GM18508 (cell line): Measurements from ENCODE around the gene PDE8B.
"Not testable (repeated sequence)": the region's sequence is repeated elsewhere in the genome, so short reads cannot be mapped to it uniquely, and the experiment has no call there.

Experiments
- ATAC-seq: cut with Tn5 transposase; IDR thresholded peaks from one replicate; pipeline ENCODE4 v1.9.1; 2021; ENCODE audit warnings: moderate number of reproducible peaks; ENCODE audit not compliant: insufficient read depth, unreplicated experiment

Gene PDE8B

DNA sequence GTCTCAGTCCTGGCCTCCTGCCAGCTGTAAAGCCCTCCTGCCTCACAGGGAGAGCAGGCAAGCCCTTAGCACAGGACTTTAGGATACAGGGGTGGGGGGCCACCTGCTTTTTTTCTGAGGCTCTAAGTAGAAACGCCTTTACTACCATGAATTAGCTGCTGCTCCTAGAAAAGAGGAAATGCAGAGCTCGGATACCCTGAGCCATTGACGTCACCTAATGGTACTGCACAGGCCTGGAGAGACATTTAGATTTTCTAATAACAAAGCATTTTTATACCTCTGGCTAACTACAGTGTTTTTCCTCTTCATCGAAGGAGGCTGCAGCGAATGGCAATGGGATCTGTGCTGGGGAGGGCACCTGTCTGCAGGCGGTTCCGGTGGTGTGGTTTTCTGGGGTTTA lies 144.6 kb downstream of the PDE8B start:
- no peak for ATAC-seq

DNA sequence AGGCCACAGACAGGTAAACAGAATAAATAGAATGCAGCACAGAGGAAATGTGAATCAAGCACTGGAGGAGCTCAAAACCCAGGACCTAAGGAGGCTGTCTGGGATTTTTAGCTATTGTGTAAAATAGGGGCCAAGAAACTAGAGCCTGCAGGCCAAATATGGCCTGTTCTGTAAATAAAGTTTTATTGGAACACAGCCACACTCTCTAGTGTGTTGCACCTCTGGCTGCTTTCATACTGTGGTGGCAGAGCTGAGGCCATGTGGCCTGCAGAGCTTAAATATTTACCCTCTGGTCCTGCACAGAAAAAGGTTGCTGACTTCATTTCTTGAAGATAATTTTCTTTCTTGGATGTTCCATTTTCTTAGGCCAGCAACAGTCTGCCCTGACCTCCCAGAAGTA lies 145.3 kb downstream of the PDE8B start:
- ATAC-seq = no peak

DNA sequence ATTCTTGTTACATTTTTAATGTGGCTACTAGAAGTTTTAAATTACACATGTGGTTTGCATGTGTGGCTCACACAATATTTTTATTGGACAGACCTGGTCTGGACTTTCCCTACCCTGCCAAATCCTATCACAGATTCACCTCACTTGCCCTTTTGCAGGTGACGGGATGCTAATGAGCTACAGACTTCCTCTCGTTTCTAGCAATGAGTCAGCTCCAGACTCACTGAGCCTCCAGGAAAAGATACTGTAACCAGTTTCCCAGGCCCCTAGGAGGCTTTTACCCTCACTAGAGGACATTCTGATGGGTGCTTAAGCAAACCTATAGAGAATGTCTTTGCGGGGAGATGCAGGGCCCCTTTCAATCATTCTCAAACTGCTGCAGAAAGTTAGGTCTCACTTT lies 146.3 kb downstream of the PDE8B start:
- ATAC-seq = peak; percentile 93

DNA sequence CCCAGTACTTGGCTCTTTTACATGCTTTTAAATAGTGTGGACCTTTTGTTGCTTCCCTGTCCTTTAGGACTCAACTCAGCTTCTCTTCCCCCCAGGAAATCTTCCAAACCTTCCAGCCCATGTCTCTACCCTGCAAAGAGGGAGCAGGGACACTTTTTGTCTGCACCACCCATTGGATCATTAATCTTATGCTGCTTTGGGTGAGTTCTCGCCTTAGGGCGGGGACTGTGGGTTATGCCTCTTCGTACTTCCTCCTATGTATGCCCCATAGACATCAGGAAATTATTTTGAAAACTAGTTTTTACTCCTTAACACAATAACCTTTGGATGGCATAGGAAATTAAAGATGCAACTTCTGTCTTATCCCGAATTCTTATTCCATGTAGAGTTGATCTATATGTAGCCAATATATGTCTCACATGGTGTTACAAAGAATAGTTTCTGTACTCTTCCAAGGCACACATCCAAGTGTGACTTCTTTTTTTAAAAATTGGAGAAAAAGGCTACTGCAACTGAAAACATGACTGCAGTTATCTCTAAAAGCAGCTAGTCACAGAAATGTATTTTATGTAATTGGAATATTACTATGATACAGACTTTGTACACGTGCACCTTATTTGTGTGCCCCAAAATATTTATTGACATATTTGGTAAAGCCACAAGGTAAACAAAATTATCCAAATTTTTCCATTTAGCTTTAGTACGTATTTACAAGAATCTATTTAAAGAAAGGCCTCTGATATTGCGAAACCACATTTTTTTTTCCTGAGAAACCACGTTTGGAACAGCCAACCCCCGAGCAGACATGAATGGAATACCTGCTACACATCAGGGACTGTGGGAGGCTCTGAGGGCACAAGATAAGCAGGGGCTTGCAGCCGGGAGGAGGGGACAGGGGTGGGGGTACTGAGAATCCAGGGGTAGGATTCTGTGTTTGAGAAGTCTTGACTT lies 148.1 kb downstream of the PDE8B start:
- no peak for ATAC-seq

DNA sequence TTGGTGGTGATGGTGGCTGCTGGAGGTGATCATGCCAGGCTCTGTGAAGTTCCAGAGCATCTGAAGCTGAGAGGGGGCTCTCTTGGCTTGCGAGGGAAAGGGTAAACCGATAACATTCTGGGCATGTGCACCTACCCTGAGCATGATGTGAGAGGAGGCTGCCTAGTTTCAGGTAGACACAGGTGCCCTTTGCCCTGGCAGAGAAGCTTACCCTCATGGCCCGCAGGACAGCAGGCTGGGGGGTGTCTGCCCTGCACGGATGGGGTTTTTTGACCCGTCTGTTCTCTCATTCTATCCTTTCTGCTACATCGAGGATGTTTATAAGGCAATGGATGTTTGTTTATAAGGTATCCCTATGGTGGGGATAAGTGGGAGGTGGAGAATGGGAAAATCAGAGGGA lies 148.8 kb downstream of the PDE8B start:
- ATAC-seq = no peak

DNA sequence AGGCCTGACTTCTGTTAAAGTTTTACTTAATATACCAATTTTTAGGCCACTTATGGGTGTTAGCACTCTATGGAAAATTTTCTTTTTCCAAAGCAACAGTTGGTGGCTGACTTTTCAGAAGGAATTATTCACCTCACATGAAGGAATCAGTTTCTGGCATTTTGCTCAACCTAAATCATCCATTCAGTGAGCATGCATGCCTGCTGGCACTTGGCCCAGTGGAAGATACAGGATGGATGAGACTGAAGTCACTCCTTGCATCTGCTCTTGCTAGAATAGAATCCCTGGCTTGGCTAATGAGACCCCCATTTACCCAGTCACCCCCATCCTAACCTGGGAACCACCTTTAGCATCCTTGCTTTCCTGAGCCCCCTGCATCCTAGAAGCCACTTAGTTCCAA lies 149.9 kb downstream of the PDE8B start:
- no peak for ATAC-seq

DNA sequence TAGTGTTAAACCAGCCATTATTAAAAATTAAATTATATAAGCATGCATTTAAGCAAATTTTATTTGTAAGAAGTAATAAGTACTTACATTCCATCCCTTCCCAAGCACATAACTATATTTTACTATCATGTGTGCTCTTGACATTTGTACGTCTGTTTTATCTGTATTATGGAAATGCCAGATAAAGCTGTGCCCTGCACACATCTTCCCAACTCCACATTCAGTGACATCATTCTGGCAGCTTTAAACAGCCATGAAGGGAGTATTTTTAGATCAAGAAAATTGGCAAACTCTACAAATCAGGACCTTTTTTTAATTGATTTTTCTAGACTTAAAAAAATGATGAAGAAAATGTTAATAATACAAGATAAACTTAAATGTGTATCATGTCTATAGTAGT lies 150.5 kb downstream of the PDE8B start:
- no peak for ATAC-seq

DNA sequence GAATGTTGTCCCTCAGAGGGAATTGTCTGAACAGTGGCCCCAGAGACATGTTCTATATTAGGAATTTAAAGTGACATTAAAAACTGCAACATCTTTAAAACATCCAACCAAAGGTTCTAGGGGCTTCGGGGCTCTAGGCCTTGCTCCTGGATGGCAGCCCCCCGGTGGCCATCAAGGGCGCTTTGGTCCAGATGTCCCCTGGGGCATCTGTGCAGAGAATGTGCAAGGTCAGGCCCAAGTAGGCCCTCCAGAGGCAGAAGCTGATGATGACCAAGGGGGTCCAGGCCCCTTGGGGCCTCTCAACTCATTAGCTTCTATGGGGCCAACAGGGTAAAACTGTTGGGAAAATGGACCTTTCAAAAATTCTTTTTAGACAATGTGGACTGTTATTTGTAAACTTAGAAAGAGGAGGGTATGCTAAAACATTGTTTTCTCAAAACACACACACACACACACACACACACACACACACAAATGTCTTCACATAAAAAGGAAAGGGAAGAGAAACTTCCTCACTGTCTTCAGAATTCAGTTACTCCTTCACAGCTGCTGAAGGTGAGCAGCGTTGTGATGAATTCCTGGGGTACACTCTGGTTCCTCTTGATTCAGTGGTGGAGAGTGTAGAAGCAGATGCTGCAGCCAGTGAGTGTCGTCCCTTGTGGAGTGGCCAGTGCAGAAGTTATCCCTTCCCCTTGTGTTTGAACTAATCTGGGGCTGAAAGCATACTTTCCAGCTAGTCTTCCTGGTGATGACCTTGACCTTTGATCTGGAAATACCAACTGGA lies 156.4 kb downstream of the PDE8B start:
- no peak for ATAC-seq

DNA sequence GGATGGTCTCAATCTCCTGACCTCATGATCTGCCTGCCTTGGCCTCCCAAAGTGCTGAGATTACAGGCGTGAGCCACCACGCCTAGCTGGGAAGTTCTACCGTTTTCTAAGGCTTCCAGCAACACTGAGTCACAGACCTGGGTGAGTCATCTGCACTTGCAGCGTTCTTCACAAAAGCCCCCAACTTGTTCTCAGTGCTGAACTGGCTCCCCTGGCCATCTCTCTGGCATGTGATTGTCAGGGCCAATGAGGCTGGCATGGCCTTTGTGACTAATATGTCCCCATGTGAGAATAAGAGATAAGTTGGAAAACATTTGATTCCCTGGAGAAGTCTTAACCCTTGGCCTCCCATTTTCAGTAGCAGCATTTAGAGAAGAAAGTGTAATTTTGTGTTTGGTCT lies 157.3 kb downstream of the PDE8B start:
- ATAC-seq = no peak

DNA sequence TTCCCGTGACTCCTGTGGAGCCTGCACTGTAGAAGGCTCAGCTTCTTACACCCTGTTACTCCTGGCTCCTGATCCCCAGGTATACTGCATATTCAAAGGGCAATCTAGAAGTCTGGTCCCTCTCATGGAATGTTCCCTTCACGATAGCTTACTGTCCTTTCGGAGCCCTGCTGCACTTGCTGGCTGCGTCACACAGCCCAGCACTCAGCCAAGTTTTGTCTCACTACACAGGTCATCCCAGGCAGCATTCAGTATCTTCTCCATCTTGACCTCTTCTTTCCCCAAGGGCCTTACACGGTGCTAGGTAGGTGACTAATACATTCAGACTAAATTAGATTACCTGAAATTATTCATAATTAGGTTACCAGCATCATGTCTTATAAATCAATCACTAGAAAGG lies 157.9 kb downstream of the PDE8B start:
- no peak for ATAC-seq

DNA sequence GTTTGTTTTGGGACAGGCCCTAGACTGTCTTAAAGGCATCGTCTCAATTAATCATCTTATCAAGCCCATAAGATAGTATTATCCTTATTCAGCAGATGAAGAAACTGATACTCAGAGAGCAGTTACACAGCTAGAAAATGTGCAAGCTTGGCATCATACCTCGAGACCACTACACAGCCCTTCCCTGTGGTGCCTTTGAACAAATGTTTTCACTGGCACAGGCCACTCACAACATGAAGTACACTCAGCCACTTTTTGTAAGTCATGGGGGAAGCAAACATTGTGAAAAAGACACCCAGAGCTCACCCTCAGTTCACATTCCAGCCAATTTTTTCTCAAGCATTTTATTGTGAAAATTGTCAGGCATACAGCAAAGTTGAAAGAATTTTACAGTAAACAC lies 159.1 kb downstream of the PDE8B start:
- no peak for ATAC-seq

DNA sequence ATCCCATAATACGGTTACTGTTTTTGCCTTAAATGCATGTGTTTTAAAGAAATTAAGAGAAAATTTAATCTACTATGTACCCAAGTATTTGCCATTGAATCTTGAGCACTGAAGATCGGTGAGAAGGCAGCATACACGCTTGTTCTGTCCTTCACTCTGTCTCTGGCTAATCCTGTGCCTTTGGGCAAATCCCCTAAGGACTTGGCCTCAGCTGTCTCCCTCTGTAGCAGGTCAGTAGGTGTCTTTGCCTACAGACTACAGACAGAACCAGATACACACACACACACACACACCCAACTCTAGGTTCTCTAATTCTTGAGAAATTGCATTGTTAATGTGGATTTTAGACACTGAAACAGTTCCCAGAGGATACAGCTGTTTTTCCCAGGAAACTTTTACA lies 164.2 kb downstream of the PDE8B start:
- no peak for ATAC-seq

DNA sequence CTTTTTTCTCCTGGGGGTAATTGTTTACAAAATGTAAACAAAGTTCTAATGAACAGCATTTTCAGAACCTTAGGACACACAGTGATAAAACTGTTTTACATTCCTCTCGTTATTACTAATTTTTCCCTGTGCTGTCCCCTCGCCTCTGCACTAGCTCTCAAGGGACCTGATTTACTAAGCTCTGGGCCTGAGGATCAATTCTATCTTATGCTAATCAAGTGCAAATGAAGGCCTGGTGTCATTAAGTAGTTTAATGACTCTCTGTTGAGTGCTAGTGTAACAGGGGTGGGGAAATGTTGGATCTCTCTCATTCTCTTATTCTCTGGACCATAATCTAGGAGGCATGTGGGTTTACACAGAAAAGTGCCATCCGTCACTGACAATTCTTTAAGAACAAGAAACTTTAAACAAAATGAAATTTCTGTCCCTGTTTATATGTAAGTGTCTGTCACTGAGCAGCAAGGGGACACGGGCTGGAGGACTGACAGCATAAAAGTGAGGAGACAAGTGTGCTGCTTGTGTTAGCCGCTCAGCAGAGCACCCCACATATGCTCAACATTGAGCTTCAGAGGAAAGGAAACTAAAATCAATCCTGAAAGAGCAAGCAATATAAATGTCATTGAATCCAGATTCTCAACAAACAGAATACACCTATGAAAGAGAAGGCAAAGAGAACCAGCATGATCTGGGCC lies 166.3 kb downstream of the PDE8B start:
- no peak for ATAC-seq

DNA sequence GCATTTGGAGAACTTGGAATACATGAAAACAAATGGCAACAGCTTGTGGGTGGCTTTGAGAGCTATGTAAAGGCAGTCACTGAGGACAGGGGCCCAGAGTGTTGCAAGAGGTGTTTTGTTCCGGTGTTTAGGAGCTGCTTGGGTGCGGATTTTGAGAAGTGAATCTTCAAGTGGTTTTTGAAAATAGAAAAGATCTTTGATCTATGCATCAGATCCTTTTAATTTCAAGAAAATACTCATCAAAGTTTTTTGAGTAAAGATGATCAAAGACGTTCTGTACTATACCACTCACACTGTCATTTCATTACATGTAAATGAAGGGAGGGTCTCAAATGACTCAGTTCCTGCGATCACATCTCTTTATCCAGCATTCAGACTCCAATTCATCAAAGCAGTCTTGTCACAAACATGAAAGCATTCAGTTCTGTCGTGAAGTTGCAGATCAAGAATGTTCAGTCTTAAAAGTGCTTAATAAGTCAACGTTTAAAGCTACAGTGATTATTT lies 169.1 kb downstream of the PDE8B start:
- peak; percentile 73 for ATAC-seq

DNA sequence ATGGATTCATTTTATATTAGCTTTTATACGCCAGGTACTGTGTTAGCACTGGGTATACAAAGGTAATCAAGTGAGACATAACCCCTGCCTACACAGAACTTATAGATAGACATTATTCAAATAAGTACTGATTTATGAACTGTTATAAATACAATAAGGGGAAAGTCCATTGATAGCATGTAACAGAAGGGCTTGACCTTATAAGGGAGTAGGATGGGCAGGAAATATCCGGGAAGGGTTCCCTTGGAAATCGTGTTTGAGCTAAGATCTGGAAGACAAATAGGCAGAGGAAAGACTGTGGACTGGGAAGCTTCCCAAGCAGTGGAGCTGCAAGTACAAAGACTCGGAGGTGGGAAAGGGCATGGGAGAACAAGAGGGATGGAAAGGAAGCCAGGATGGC lies 170.2 kb downstream of the PDE8B start:
- ATAC-seq = no peak

DNA sequence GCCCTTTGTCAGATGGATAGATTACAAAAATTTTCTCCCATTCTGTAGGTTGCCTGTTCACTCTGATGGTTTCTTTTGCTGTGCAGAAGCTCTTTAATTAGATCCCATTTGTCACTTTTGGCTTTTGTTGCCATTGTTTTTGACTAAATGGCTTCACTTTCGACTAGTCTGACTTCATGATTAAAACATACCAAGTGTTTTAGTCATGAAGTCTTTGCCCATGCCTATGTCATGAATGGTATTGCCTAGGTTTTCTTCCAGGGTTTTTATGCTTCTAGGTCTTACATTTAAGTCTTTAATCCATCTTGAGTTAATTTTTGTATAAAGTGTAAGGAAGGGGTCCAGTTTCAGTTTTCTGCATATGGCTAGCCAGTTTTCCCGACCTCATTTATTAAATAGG lies 172.9 kb downstream of the PDE8B start:
- ATAC-seq = not testable (repeated sequence)

DNA sequence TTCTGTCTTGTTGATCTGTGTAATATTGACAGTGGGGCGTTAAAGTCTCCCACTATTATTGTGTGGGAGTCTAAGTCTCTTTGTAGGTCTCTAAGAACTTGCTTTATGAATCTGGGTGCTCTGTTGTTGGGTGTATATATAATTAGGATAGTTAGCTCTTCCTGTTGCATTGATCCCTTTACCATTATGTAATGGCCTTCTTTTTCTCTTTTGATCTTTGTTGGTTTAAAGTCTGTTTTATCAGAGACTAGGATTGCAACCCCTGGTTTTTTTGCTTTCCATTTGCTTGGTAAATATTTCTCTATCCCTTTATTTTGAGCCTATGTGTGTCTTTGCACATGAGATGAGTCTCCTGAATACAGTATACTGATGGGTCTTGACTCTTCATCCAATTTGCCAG lies 175.9 kb downstream of the PDE8B start:
- ATAC-seq = not testable (repeated sequence)

DNA sequence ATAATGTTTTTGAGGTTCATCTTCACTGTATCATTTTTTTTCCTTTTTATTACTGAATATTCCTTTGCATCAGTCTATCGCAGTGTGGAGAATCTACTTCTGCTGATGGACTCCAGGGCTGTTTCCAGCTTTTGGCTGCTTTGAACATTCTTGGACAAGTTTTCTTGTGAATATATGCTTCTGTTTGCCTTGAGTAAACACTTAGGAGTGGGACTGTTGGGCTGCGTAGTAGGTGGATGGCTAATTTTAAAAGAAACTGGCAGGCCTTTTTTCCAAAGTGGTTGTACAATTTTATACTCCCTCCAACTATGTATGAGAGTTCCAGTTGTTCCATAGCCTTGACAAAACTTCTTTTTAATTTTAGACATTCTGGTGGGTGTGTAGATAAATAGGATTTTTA lies 179.3 kb downstream of the PDE8B start:
- ATAC-seq = no peak

DNA sequence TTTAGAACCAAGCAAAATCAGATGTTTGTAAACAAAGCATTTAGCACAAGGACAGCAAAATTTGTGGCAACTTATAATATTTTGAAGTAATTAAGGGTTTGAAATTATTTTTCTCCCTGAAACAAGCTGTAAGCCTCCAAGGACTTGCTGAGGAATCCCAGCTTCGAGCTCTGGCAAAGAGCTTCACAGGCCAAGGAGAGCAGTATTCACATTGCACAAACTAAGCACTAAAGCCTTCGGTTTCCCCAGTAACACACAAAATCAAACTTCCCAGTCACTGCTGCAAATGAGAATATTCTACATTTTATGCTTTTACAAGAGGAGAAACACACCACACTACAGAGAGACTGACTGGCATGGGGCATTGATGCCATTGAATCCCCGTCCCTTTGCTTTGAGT lies 179.7 kb downstream of the PDE8B start:
- ATAC-seq = no peak

DNA sequence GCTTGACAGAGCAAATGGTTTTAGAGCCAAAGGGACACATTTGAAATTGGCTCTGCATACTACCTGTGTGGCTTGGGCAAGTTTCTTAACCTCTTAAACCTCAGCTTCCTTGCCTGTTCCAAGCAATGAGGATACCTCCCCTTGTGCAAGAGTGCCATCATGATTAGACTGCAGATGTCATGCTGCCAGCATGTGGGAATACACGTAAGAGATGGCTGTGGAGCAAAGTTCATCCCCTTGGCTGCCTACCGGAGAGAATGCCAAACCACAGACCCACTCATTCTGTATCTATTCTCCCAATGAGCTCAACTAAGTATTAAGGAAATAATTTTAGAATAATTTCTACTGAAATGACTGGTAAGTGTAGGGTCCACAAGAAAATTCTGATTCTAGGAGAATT lies 180.3 kb downstream of the PDE8B start:
- ATAC-seq = no peak
